Measurements from ENCODE around the gene MAPKAPK2.

The MAPKAPK2 gene

GRCh38 chr1:206672844-206673758 lies 11.6 kb upstream of the MAPKAPK2 start:
- no peak overlapping the region for H3K4me3 ChIP-seq (ENCODE audit: control insufficient read depth, low read depth, low read length)
- peak; percentile 51 for DNase-seq (ENCODE audit: low read depth)
- TF ChIP-seq, protein P1, sequence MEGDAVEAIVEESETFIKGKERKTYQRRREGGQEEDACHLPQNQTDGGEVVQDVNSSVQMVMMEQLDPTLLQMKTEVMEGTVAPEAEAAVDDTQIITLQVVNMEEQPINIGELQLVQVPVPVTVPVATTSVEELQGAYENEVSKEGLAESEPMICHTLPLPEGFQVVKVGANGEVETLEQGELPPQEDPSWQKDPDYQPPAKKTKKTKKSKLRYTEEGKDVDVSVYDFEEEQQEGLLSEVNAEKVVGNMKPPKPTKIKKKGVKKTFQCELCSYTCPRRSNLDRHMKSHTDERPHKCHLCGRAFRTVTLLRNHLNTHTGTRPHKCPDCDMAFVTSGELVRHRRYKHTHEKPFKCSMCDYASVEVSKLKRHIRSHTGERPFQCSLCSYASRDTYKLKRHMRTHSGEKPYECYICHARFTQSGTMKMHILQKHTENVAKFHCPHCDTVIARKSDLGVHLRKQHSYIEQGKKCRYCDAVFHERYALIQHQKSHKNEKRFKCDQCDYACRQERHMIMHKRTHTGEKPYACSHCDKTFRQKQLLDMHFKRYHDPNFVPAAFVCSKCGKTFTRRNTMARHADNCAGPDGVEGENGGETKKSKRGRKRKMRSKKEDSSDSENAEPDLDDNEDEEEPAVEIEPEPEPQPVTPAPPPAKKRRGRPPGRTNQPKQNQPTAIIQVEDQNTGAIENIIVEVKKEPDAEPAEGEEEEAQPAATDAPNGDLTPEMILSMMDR (conservative IDR thresholded peaks at IDR 0.05; ENCODE audit: control insufficient read depth, insufficient read depth, low read depth, low read length), result no peak

- H3K4me3 ChIP-seq (ENCODE audit: control insufficient read depth, low read depth, low read length), result no peak overlapping the region
- no peak for DNase-seq (ENCODE audit: low read depth)
- TF ChIP-seq, protein P1 (conservative IDR thresholded peaks at IDR 0.05; ENCODE audit: control insufficient read depth, insufficient read depth, low read depth, low read length), result no peak
Observed at GRCh38 chr1:206674236-206674635, 10.5 kb upstream of the MAPKAPK2 start.

GRCh38 chr1:206674745-206675175 lies 9.9 kb upstream of the MAPKAPK2 start:
- H3K4me3 ChIP-seq (ENCODE audit: control insufficient read depth, low read depth, low read length), result no peak overlapping the region
- peak; percentile 100 for DNase-seq (ENCODE audit: low read depth)
- TF ChIP-seq, protein P1 (conservative IDR thresholded peaks at IDR 0.05; ENCODE audit: control insufficient read depth, insufficient read depth, low read depth, low read length), result no peak

- no peak for DNase-seq (ENCODE audit: low read depth)
- TF ChIP-seq, protein P1 (conservative IDR thresholded peaks at IDR 0.05; ENCODE audit: control insufficient read depth, insufficient read depth, low read depth, low read length), result no peak
- H3K4me3 ChIP-seq (ENCODE audit: control insufficient read depth, low read depth, low read length), result no peak overlapping the region
Observed at GRCh38 chr1:206676499-206676898, 8.2 kb upstream of the MAPKAPK2 start.

GRCh38 chr1:206678490-206678889 lies 6.2 kb upstream of the MAPKAPK2 start:
- DNase-seq (ENCODE audit: low read depth), result no peak
- TF ChIP-seq, protein P1 (conservative IDR thresholded peaks at IDR 0.05; ENCODE audit: control insufficient read depth, insufficient read depth, low read depth, low read length), result no peak
- H3K4me3 ChIP-seq (ENCODE audit: control insufficient read depth, low read depth, low read length), result no peak overlapping the region

DNA sequence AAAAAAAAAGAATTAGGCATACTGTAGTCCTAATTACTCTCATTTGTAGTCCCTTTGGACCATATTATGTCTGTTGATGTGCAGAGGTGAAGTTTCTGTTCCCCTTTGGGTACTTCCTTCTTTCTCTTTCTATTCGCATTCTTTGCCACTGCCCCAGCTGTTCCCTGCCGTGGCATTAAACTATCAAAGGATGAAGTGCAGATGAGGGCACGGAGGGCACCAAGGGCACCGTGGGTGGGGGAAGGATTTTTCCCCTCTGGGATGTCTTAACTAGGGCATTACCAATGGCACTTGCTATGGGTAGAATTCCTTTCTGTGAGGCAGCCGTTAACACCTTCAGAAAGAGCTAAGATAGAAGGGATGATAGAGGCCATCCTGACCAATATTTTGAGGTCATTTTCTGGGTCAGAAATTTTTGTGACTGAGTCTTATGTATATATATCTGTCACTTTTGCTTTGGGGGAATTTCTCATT lies 4.9 kb upstream of the MAPKAPK2 start:
- TF ChIP-seq, protein P1 (conservative IDR thresholded peaks at IDR 0.05; ENCODE audit: control insufficient read depth, insufficient read depth, low read depth, low read length), result no peak
- DNase-seq (ENCODE audit: low read depth), result no peak
- no peak overlapping the region for H3K4me3 ChIP-seq (ENCODE audit: control insufficient read depth, low read depth, low read length)
